GM23338 (cell line): ENCODE measurements around the gene PPP1R7. TPM values are rescaled to one million over a fixed set of nuclear protein-coding genes. Genes with fewer than 3 reads are reported as not detected.

Experiments
- ATAC-seq: fragments of 200-7000 bp; cut with Tn5 transposase; 3 replicates; pipeline ENCODE4 v1.9.1; 2020
- DNase-seq: peaks from one replicate; pipeline ENCODE4 v3.0.0-alpha.2; 2015; ENCODE audit warnings: low spot score
- H2AFZ ChIP-seq: fragments of 200-600 bp; sonication (generic); 2 replicates; pipeline ENCODE4 v1.8.0; 2016; ENCODE audit warnings: antibody characterized with exemption, mild to moderate bottlenecking, moderate library complexity
- H3F3A ChIP-seq: fragments of 200-600 bp; sonication (generic); replicated peaks from 2 replicates; pipeline ENCODE4 v1.8.0; 2017; ENCODE audit warnings: antibody characterized with exemption, mixed run types, low read depth
- H3K27ac ChIP-seq: fragments of 200-600 bp; sonication (generic); 2 replicates; pipeline ENCODE4 v1.6.1; 2016; ENCODE audit warnings: low read depth
- H3K27me3 ChIP-seq: fragments of 200-600 bp; sonication (generic); 2 replicates; pipeline ENCODE4 v1.8.0; 2016; ENCODE audit warnings: mild to moderate bottlenecking, mixed run types, moderate library complexity; ENCODE audit not compliant: insufficient read depth
- H3K36me3 ChIP-seq: fragments of 200-600 bp; sonication (generic); 2 replicates; pipeline ENCODE4 v1.8.0; 2016; ENCODE audit warnings: mild to moderate bottlenecking; ENCODE audit not compliant: insufficient read depth
- H3K4me1 ChIP-seq: fragments of 200-600 bp; sonication (generic); 2 replicates; pipeline ENCODE4 v1.8.0; 2016; ENCODE audit warnings: mild to moderate bottlenecking, moderate library complexity; ENCODE audit not compliant: insufficient read depth
- H3K4me2 ChIP-seq: fragments of 200-600 bp; sonication (generic); 2 replicates; pipeline ENCODE4 v1.7.1; 2017; ENCODE audit warnings: mixed run types
- H3K4me3 ChIP-seq: fragments of 200-600 bp; sonication (generic); 2 replicates; pipeline ENCODE4 v1.6.1; 2016; ENCODE audit warnings: mixed run types
- H3K79me2 ChIP-seq: fragments of 200-600 bp; sonication (generic); replicated peaks from 2 replicates; pipeline ENCODE4 v1.8.0; 2017; ENCODE audit warnings: mild to moderate bottlenecking; ENCODE audit not compliant: insufficient read depth
- H3K9me2 ChIP-seq: fragments of 200-600 bp; sonication (generic); 2 replicates; pipeline ENCODE4 v1.8.0; 2017; ENCODE audit not compliant: insufficient read depth
- H4K20me1 ChIP-seq: fragments of 200-600 bp; sonication (generic); replicated peaks from 2 replicates; pipeline ENCODE4 v1.8.0; 2017; ENCODE audit warnings: mild to moderate bottlenecking; ENCODE audit not compliant: insufficient read depth
- H3K27ac Mint-ChIP-seq: 2 replicates; pipeline ENCODE4 v1.8.0; 2020; ENCODE audit warnings: inconsistent platforms, mild to moderate bottlenecking, moderate library complexity, mixed read lengths
- H3K27me3 Mint-ChIP-seq: 3 replicates; pipeline ENCODE4 v1.8.0; 2022; ENCODE audit warnings: low read depth, mild to moderate bottlenecking, moderate library complexity, mixed read lengths, inconsistent platforms; ENCODE audit not compliant: insufficient read depth, poor library complexity
- H3K36me3 Mint-ChIP-seq: 3 replicates; pipeline ENCODE4 v1.8.0; 2021; ENCODE audit warnings: low read depth, mild to moderate bottlenecking, inconsistent platforms, moderate library complexity, mixed read lengths
- H3K4me1 Mint-ChIP-seq: 3 replicates; pipeline ENCODE4 v1.8.0; 2020; ENCODE audit warnings: mild to moderate bottlenecking, inconsistent platforms, mixed read lengths
- H3K4me3 Mint-ChIP-seq: 3 replicates; pipeline ENCODE4 v1.8.0; 2021; ENCODE audit warnings: moderate library complexity, mild to moderate bottlenecking, inconsistent platforms, mixed read lengths
- H3K9me3 Mint-ChIP-seq: 3 replicates; pipeline ENCODE4 v1.8.0; 2020; ENCODE audit warnings: moderate library complexity, mild to moderate bottlenecking, inconsistent platforms, mixed read lengths
- CREB1 ChIP-seq: fragments of 250-450 bp; sonication (Bioruptor Pico); IDR thresholded peaks from 2 replicates; pipeline ENCODE4 v1.5.0; 2020; ENCODE audit warnings: low read depth, mild to moderate bottlenecking, moderate library complexity
- CTCF ChIP-seq, 2 experiments: fragments of 200-600 bp in 1 of 2; sonication (generic) in 1 of 2; conservative IDR thresholded peaks; 2 replicates each; pipeline versions ENCODE4 v1.5.1 to v1.6.1; 2016 to 2017; ENCODE audit warnings: antibody characterized with exemption in 2 of 2, low read depth in 2 of 2, mild to moderate bottlenecking in 2 of 2, moderate library complexity in 1 of 2
- EZH2 ChIP-seq: fragments of 200-600 bp; sonication (generic); IDR thresholded peaks from one replicate; pipeline ENCODE4 v1.8.0; 2017; ENCODE audit warnings: antibody characterized with exemption, mild to moderate bottlenecking, low read depth; ENCODE audit not compliant: unreplicated experiment
- JUNB ChIP-seq: IDR thresholded peaks from one replicate; pipeline ENCODE4 v1.6.1; 2016; ENCODE audit warnings: antibody characterized with exemption; ENCODE audit not compliant: unreplicated experiment
- NANOG ChIP-seq: IDR thresholded peaks from 2 replicates; pipeline ENCODE4 v1.6.1; 2016; ENCODE audit warnings: antibody characterized with exemption, borderline replicate concordance
- ZNF114 ChIP-seq: fragments of 250-450 bp; sonication (Bioruptor Pico); IDR thresholded peaks from 2 replicates; pipeline ENCODE4 v1.5.0; 2020; ENCODE audit warnings: mild to moderate bottlenecking, moderate library complexity
- ZNF331 ChIP-seq: fragments of 250-450 bp; sonication (Bioruptor Pico); IDR thresholded peaks from 2 replicates; pipeline ENCODE4 v1.5.0; 2020; ENCODE audit warnings: low read depth, mild to moderate bottlenecking, moderate library complexity
- polyA plus RNA-seq: library from polyadenylated mRNA; unstranded; fragments of >200 nt; fragmentation: Nextera tagmentation; extraction: Ambion mirVana; gene quantifications from 2 replicates; pipeline ENCODE4 v1.2.1, GENCODE V29; 2016
- total RNA-seq: library from RNA; depleted of rRNA; stranded (reverse); fragments of >200 nt; shearing (Covaris generic); gene quantifications from 2 replicates; pipeline ENCODE4 v1.2.3, GENCODE V29; 2014
- TF ChIP-seq, protein P1 (sequence below): fragments of 250-450 bp; sonication (Bioruptor Pico); IDR thresholded peaks from 2 replicates; pipeline ENCODE4 v1.5.0; 2020; ENCODE audit warnings: mild to moderate bottlenecking, moderate library complexity

The PPP1R7 gene
- total and polyA plus RNA-seq, 2 experiments from 2014 or later, result 48.2 to 94.3 TPM

DNA sequence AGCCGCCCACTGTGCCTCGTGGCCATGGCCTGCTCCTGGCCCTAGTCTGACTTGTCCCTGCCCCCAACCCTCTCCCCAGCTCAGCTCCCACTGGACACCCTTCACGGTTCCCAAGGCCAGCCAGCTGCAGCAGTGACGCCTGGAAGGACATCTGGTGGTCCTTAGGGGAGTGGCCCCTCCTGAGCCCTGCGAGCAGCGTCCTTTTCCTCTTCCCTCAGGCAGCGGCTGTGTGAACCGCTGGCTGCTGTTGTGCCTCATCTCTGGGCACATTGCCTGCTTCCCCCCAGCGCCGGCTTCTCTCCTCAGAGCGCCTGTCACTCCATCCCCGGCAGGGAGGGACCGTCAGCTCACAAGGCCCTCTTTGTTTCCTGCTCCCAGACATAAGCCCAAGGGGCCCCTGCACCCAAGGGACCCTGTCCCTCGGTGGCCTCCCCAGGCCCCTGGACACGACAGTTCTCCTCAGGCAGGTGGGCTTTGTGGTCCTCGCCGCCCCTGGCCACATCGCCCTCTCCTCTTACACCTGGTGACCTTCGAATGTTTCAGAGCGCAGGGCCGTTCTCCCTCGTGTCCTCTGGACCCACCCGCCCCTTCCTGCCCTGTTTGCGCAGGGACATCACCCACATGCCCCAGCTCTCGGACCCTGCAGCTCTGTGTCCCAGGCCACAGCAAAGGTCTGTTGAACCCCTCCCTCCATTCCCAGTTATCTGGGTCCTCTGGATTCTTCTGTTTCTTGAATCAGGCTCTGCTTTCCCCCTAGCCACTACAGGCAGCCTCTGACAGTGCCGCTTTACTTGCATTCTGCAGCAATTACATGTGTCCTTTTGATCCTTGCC, 74.0 kb downstream of the PPP1R7 start:
- Histone ChIP-seq H3K27me3 (no peaks in the 10 kb centered on the region), H3K79me2 (peaks cover 23% of the 10 kb centered on the region), H3K9me2 (no peaks in the 10 kb centered on the region), H3F3A (0 out of 2 replicates have a peak, but pooled peaks cover 3% of the 10 kb centered on the region), H3K36me3 (no peaks in the 10 kb centered on the region), H3K27ac (0 out of 2 replicates have a peak overlapping the region, but pooled peaks have one; percentile 50), H3K4me2 (no peak overlapping the region), H4K20me1 (peaks cover 14% of the 10 kb centered on the region), H3K4me3 (no peak overlapping the region), H3K4me1 (peaks cover 6% of the 10 kb centered on the region), H2AFZ (no peak overlapping the region)
- Mint-ChIP-seq H3K4me1 (peaks cover 25% of the 10 kb centered on the region), H3K4me3 (no peak overlapping the region), H3K27me3 (peaks cover 29% of the 10 kb centered on the region), H3K9me3 (no peaks in the 10 kb centered on the region; the same call in 2 of the 3 replicates), H3K27ac (peak overlapping the region; percentile 89; the same call in 1 of the 2 replicates), H3K36me3 (peaks cover 31% of the 10 kb centered on the region)
- ATAC-seq, result peak; percentile 22; the same call in 2 of the 3 replicates
- peak; percentile 44 for DNase-seq
- TF ChIP-seq CTCF (conservative IDR thresholded peaks at IDR 0.05; ENCODE audit: low read depth in 2 of 2), result peak in 1 of 2 experiments; percentile 34; a peak in 2 of 4 replicates
- no peak for TF ChIP-seq JUNB

GRCh38 chr2:241224851-241225438, 74.7 kb downstream of the PPP1R7 start:
- Mint-ChIP-seq H3K27ac (peak overlapping the region; percentile 89; the same call in 1 of the 2 replicates), H3K9me3 (no peaks in the 10 kb centered on the region; the same call in 2 of the 3 replicates), H3K36me3 (peaks cover 34% of the 10 kb centered on the region), H3K4me3 (no peak overlapping the region), H3K4me1 (peaks cover 19% of the 10 kb centered on the region), H3K27me3 (peaks cover 29% of the 10 kb centered on the region)
- Histone ChIP-seq H3K36me3 (peaks cover 2% of the 10 kb centered on the region; the same call in 1 of the 2 replicates), H3K27me3 (no peaks in the 10 kb centered on the region), H3K4me2 (no peak overlapping the region), H3K4me3 (no peak overlapping the region), H3K79me2 (peaks cover 18% of the 10 kb centered on the region), H3F3A (0 out of 2 replicates have a peak, but pooled peaks cover 3% of the 10 kb centered on the region), H4K20me1 (peaks cover 15% of the 10 kb centered on the region), H3K9me2 (no peaks in the 10 kb centered on the region), H2AFZ (no peak overlapping the region), H3K27ac (no peak overlapping the region), H3K4me1 (peaks cover 3% of the 10 kb centered on the region; the same call in 1 of the 2 replicates)
- ATAC-seq, result no peak
- DNase-seq, result no peak
- TF ChIP-seq JUNB (no peak), NANOG (no peak), ZNF114 (CRISPR knock-in tag) (no peak), EZH2 (no peak), ZNF331 (CRISPR knock-in tag) (no peak), CREB1 (CRISPR knock-in tag) (no peak)
- TF ChIP-seq, protein P1, sequence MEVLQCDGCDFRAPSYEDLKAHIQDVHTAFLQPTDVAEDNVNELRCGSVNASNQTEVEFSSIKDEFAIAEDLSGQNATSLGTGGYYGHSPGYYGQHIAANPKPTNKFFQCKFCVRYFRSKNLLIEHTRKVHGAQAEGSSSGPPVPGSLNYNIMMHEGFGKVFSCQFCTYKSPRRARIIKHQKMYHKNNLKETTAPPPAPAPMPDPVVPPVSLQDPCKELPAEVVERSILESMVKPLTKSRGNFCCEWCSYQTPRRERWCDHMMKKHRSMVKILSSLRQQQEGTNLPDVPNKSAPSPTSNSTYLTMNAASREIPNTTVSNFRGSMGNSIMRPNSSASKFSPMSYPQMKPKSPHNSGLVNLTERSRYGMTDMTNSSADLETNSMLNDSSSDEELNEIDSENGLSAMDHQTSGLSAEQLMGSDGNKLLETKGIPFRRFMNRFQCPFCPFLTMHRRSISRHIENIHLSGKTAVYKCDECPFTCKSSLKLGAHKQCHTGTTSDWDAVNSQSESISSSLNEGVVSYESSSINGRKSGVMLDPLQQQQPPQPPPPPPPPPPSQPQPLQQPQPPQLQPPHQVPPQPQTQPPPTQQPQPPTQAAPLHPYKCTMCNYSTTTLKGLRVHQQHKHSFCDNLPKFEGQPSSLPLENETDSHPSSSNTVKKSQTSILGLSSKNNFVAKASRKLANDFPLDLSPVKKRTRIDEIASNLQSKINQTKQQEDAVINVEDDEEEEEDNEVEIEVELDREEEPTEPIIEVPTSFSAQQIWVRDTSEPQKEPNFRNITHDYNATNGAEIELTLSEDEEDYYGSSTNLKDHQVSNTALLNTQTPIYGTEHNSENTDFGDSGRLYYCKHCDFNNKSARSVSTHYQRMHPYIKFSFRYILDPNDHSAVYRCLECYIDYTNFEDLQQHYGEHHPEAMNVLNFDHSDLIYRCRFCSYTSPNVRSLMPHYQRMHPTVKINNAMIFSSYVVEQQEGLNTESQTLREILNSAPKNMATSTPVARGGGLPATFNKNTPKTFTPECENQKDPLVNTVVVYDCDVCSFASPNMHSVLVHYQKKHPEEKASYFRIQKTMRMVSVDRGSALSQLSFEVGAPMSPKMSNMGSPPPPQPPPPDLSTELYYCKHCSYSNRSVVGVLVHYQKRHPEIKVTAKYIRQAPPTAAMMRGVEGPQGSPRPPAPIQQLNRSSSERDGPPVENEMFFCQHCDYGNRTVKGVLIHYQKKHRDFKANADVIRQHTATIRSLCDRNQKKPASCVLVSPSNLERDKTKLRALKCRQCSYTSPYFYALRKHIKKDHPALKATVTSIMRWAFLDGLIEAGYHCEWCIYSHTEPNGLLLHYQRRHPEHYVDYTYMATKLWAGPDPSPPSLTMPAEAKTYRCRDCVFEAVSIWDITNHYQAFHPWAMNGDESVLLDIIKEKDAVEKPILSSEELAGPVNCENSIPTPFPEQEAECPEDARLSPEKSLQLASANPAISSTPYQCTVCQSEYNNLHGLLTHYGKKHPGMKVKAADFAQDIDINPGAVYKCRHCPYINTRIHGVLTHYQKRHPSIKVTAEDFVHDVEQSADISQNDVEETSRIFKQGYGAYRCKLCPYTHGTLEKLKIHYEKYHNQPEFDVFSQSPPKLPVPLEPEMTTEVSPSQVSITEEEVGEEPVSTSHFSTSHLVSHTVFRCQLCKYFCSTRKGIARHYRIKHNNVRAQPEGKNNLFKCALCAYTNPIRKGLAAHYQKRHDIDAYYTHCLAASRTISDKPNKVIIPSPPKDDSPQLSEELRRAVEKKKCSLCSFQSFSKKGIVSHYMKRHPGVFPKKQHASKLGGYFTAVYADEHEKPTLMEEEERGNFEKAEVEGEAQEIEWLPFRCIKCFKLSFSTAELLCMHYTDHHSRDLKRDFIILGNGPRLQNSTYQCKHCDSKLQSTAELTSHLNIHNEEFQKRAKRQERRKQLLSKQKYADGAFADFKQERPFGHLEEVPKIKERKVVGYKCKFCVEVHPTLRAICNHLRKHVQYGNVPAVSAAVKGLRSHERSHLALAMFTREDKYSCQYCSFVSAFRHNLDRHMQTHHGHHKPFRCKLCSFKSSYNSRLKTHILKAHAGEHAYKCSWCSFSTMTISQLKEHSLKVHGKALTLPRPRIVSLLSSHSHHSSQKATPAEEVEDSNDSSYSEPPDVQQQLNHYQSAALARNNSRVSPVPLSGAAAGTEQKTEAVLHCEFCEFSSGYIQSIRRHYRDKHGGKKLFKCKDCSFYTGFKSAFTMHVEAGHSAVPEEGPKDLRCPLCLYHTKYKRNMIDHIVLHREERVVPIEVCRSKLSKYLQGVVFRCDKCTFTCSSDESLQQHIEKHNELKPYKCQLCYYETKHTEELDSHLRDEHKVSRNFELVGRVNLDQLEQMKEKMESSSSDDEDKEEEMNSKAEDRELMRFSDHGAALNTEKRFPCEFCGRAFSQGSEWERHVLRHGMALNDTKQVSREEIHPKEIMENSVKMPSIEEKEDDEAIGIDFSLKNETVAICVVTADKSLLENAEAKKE (CRISPR knock-in tag), result no peak
